Measurements from ENCODE around the gene ESYT2.

DNA sequence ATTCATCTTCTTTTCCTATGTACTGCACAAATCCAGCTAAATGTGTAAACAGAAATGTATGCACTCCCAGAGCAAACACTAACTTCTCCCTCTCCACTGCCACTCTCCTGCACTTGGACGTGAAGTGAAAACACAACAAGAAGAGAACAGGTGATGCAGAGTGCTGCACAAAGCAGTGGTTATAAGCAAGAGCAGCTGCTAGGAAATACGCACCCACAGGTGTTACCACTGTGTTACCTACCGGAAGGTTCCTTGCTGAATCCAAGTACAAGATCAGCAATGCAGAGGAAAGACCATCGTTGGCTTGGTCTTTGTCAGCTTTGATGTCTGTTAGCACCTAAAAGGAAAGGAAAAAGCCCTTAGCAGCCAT lies 70.1 kb downstream of the ESYT2 start:
- TF ChIP-seq, protein P1, sequence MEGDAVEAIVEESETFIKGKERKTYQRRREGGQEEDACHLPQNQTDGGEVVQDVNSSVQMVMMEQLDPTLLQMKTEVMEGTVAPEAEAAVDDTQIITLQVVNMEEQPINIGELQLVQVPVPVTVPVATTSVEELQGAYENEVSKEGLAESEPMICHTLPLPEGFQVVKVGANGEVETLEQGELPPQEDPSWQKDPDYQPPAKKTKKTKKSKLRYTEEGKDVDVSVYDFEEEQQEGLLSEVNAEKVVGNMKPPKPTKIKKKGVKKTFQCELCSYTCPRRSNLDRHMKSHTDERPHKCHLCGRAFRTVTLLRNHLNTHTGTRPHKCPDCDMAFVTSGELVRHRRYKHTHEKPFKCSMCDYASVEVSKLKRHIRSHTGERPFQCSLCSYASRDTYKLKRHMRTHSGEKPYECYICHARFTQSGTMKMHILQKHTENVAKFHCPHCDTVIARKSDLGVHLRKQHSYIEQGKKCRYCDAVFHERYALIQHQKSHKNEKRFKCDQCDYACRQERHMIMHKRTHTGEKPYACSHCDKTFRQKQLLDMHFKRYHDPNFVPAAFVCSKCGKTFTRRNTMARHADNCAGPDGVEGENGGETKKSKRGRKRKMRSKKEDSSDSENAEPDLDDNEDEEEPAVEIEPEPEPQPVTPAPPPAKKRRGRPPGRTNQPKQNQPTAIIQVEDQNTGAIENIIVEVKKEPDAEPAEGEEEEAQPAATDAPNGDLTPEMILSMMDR (conservative IDR thresholded peaks at IDR 0.05 in 1 of 2, IDR thresholded peaks at IDR 0.05 in 1 of 2; ENCODE audit: extremely low read depth in 1 of 2, insufficient read depth in 1 of 2, low read depth in 1 of 2, low read length in 2 of 2), result no peak
- no peak for TF ChIP-seq EZH2 (IDR thresholded peaks at IDR 0.05; ENCODE audit: borderline replicate concordance, low read length)

Data from mammary epithelial cell (primary cell).